H9 (cell line): ENCODE results near the gene TGM5. TPM values are rescaled to one million over a fixed set of nuclear protein-coding genes. Genes with fewer than 3 reads are reported as not detected.
"Not testable (repeated sequence)": the region's sequence is repeated elsewhere in the genome, so short reads cannot be mapped to it uniquely, and the experiment has no call there.

Experiments used
- DNase-seq: peaks from one replicate; pipeline ENCODE4 v3.0.0-alpha.2; 2017
- H2AFZ ChIP-seq: one replicate; pipeline ENCODE4 v1.6.1; 2013; ENCODE audit warnings: mild to moderate bottlenecking, low read length, control low read depth, moderate library complexity
- H2AK5ac ChIP-seq: 2 replicates; pipeline ENCODE4 v1.6.1; 2013; ENCODE audit warnings: low read length, control low read depth, mixed read lengths; ENCODE audit not compliant: insufficient read length
- H2BK120ac ChIP-seq: one replicate; pipeline ENCODE4 v1.6.1; 2013; ENCODE audit warnings: low read depth, mild to moderate bottlenecking, low read length, control low read depth, inconsistent platforms; ENCODE audit not compliant: poor library complexity, severe bottlenecking
- H2BK12ac ChIP-seq: 2 replicates; pipeline ENCODE4 v1.6.1; 2013; ENCODE audit warnings: low read length, control low read depth, mixed read lengths, low read depth; ENCODE audit not compliant: insufficient read length
- H2BK15ac ChIP-seq: 2 replicates; pipeline ENCODE4 v1.6.1; 2013; ENCODE audit warnings: low read depth, low read length, control low read depth
- H2BK20ac ChIP-seq: one replicate; pipeline ENCODE4 v1.6.1; 2013; ENCODE audit warnings: low read depth, mild to moderate bottlenecking, low read length, control low read depth, inconsistent platforms; ENCODE audit not compliant: poor library complexity, severe bottlenecking
- H2BK5ac ChIP-seq: 2 replicates; pipeline ENCODE4 v1.6.1; 2013; ENCODE audit warnings: low read length, control low read depth, mixed read lengths; ENCODE audit not compliant: insufficient read length
- H3K14ac ChIP-seq: 2 replicates; pipeline ENCODE4 v1.6.1; 2013; ENCODE audit warnings: low read length, control low read depth; ENCODE audit not compliant: insufficient read depth
- H3K18ac ChIP-seq: 2 replicates; pipeline ENCODE4 v1.6.1; 2013; ENCODE audit warnings: low read depth, mild to moderate bottlenecking, mixed read lengths, low read length, control low read depth; ENCODE audit not compliant: insufficient read length
- H3K23ac ChIP-seq: 2 replicates; pipeline ENCODE4 v1.6.1; 2013; ENCODE audit warnings: low read length, control low read depth, mixed read lengths, low read depth; ENCODE audit not compliant: insufficient read length
- H3K23me2 ChIP-seq: 2 replicates; pipeline ENCODE4 v1.6.1; 2013; ENCODE audit warnings: low read depth, mild to moderate bottlenecking, mixed read lengths, low read length, control low read depth; ENCODE audit not compliant: insufficient read length, poor library complexity, severe bottlenecking
- H3K27ac ChIP-seq: 2 replicates; pipeline ENCODE4 v1.5.1; 2013; ENCODE audit warnings: low read length, control low read depth, mixed read lengths, low read depth; ENCODE audit not compliant: insufficient read length
- H3K27me3 ChIP-seq: 2 replicates; pipeline ENCODE4 v1.6.1; 2013; ENCODE audit warnings: low read length, control low read depth, inconsistent platforms; ENCODE audit not compliant: insufficient read depth
- H3K4ac ChIP-seq: 2 replicates; pipeline ENCODE4 v1.6.1; 2013; ENCODE audit warnings: low read depth, mild to moderate bottlenecking, control low read depth, inconsistent platforms, low read length, moderate library complexity
- H3K4me1 ChIP-seq: 2 replicates; pipeline ENCODE4 v1.6.1; 2013; ENCODE audit warnings: low read length, control low read depth, inconsistent platforms; ENCODE audit not compliant: insufficient read depth
- H3K4me2 ChIP-seq: 2 replicates; pipeline ENCODE4 v1.6.1; 2013; ENCODE audit warnings: low read length, control low read depth, mixed read lengths; ENCODE audit not compliant: insufficient read length, insufficient read depth
- H3K56ac ChIP-seq: 2 replicates; pipeline ENCODE4 v1.6.1; 2013; ENCODE audit warnings: low read depth, mild to moderate bottlenecking, mixed read lengths, low read length, control low read depth; ENCODE audit not compliant: insufficient read length
- H3K79me1 ChIP-seq: 2 replicates; pipeline ENCODE4 v1.6.1; 2013; ENCODE audit warnings: low read depth, mild to moderate bottlenecking, moderate library complexity, low read length, control low read depth, inconsistent platforms; ENCODE audit not compliant: insufficient read depth, poor library complexity, severe bottlenecking
- H3K79me2 ChIP-seq: 2 replicates; pipeline ENCODE4 v1.6.1; 2013; ENCODE audit warnings: low read length, control low read depth, inconsistent platforms; ENCODE audit not compliant: insufficient read depth
- H3K9ac ChIP-seq: 2 replicates; pipeline ENCODE4 v1.6.1; 2013; ENCODE audit warnings: low read length, control low read depth, mixed read lengths; ENCODE audit not compliant: insufficient read length; ENCODE audit errors: extremely low read depth
- H3K9me3 ChIP-seq: one replicate; pipeline ENCODE4 v1.6.1; 2013; ENCODE audit warnings: low read depth, low read length, inconsistent platforms; ENCODE audit not compliant: control insufficient read depth
- H3T11ph ChIP-seq: one replicate; pipeline ENCODE4 v1.6.1; 2013; ENCODE audit warnings: mild to moderate bottlenecking, low read length, control low read depth, inconsistent platforms
- H4K20me1 ChIP-seq: one replicate; pipeline ENCODE4 v1.6.1; 2013; ENCODE audit not compliant: control insufficient read depth, insufficient read length, insufficient read depth
- H4K5ac ChIP-seq: 2 replicates; pipeline ENCODE4 v1.6.1; 2013; ENCODE audit warnings: low read depth, mild to moderate bottlenecking, mixed read lengths, low read length, control low read depth; ENCODE audit not compliant: insufficient read length
- H4K8ac ChIP-seq: replicated peaks from 2 replicates; pipeline ENCODE4 v1.6.1; 2013; ENCODE audit warnings: low read length, control low read depth, mixed read lengths, low read depth; ENCODE audit not compliant: insufficient read length
- H4K91ac ChIP-seq: 2 replicates; pipeline ENCODE4 v1.6.1; 2013; ENCODE audit warnings: low read depth, mild to moderate bottlenecking, moderate library complexity, mixed read lengths, low read length, control low read depth; ENCODE audit not compliant: insufficient read length
- H3K27ac Mint-ChIP-seq, 3 experiments: 2 replicates in 2 of 3; 3 replicates in 1 of 3; pipeline ENCODE4 v1.8.0; 2020 to 2021; ENCODE audit warnings: mixed read lengths in 3 of 3, mild to moderate bottlenecking in 1 of 3, moderate library complexity in 1 of 3
- H3K27me3 Mint-ChIP-seq: 2 replicates; pipeline ENCODE4 v1.8.0; 2021; ENCODE audit warnings: low read depth, mild to moderate bottlenecking, moderate library complexity, mixed read lengths
- H3K36me3 Mint-ChIP-seq, 3 experiments: 2 replicates in 2 of 3; 3 replicates in 1 of 3; pipeline ENCODE4 v1.8.0; 2020 to 2021; ENCODE audit warnings: low read depth in 3 of 3, mixed read lengths in 3 of 3; ENCODE audit not compliant: insufficient read depth in 1 of 3
- H3K4me1 Mint-ChIP-seq, 2 experiments: 2 replicates each; pipeline ENCODE4 v1.8.0; 2020; ENCODE audit warnings: mixed read lengths in 2 of 2
- H3K4me3 Mint-ChIP-seq, 2 experiments: 2 replicates in 1 of 2; 3 replicates in 1 of 2; pipeline ENCODE4 v1.8.0; 2020 to 2021; ENCODE audit warnings: mild to moderate bottlenecking in 2 of 2, mixed read lengths in 2 of 2, moderate library complexity in 1 of 2
- H3K9me3 Mint-ChIP-seq, 2 experiments: 2 replicates in 1 of 2; 3 replicates in 1 of 2; pipeline ENCODE4 v1.8.0; 2020; ENCODE audit warnings: mild to moderate bottlenecking in 2 of 2, mixed read lengths in 2 of 2, moderate library complexity in 1 of 2
- WGBS: extraction: QIAGEN DNeasy Blood & Tissue Kit; methylation state at CpG from one replicate; pipeline ENCODE4 v1.1.7; 2013; ENCODE audit warnings: missing lambda C conversion rate, low lambda C conversion rate, mixed read lengths; ENCODE audit not compliant: insufficient read length; ENCODE audit errors: extremely low coverage; 5-methylcytosine and 5-hydroxymethylcytosine counted together
- total RNA-seq: library from RNA; stranded (reverse); gene quantifications from 2 replicates; pipeline ENCODE4 v1.2.1, GENCODE V29; 2021
- TF ChIP-seq, protein P1 (sequence below): fragments of 200-600 bp; sonication (generic); conservative IDR thresholded peaks from 3 replicates; pipeline ENCODE4 v1.8.0; 2021; ENCODE audit warnings: antibody characterized with exemption, mild to moderate bottlenecking

TGM5 gene
- total RNA-seq, 1 experiment from 2014 or later, result not detected

DNA sequence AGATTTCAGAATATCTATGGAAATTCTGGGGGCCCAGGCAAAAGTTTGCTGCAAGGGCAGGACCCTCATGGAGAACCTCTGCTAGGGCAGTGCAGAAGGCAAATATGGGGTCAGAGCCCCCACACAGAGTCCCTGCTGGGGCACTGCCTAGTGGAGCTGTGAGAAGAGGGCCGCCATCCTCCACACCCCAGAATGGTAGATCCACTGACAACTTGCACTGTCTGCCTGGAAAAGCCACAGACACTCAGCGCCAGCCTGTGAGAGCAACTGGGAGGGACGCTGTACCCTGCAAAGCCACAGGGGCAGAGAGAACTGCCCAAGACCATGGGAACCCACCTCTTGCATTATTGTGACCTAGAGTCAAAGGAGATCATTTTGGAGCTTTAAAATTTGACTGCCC is 67.7 kb downstream of the TGM5 start:
- Histone ChIP-seq H4K20me1 (no peaks in the 10 kb centered on the region), H2AFZ (no peak overlapping the region), H4K8ac (no peak overlapping the region), H3K4ac (no peak overlapping the region), H3K4me2 (no peak overlapping the region), H3K23ac (no peak overlapping the region), H3K27ac (no peak overlapping the region), H3K79me2 (no peaks in the 10 kb centered on the region), H3K9me3 (no peaks in the 10 kb centered on the region), H2BK12ac (no peak overlapping the region), H3K14ac (no peak overlapping the region), H3K4me1 (no peaks in the 10 kb centered on the region), H3K79me1 (no peaks in the 10 kb centered on the region), H3T11ph (no peak overlapping the region), H2BK20ac (no peak overlapping the region), H3K18ac (no peak overlapping the region), H2AK5ac (no peak overlapping the region), H2BK5ac (no peak overlapping the region), H3K23me2 (no peaks in the 10 kb centered on the region), H4K91ac (no peak overlapping the region), H2BK120ac (no peak overlapping the region), H3K9ac (no peak overlapping the region), H3K56ac (no peak overlapping the region), H2BK15ac (no peak overlapping the region), H3K27me3 (no peaks in the 10 kb centered on the region), H4K5ac (no peak overlapping the region)
- no peak for DNase-seq
- TF ChIP-seq, protein P1, sequence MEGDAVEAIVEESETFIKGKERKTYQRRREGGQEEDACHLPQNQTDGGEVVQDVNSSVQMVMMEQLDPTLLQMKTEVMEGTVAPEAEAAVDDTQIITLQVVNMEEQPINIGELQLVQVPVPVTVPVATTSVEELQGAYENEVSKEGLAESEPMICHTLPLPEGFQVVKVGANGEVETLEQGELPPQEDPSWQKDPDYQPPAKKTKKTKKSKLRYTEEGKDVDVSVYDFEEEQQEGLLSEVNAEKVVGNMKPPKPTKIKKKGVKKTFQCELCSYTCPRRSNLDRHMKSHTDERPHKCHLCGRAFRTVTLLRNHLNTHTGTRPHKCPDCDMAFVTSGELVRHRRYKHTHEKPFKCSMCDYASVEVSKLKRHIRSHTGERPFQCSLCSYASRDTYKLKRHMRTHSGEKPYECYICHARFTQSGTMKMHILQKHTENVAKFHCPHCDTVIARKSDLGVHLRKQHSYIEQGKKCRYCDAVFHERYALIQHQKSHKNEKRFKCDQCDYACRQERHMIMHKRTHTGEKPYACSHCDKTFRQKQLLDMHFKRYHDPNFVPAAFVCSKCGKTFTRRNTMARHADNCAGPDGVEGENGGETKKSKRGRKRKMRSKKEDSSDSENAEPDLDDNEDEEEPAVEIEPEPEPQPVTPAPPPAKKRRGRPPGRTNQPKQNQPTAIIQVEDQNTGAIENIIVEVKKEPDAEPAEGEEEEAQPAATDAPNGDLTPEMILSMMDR, result no peak
- H3K27me3 Mint-ChIP-seq, result peaks cover 3% of the 10 kb centered on the region; the same call in 1 of the 2 replicates
- peaks cover 0 to 1% of the 10 kb centered on the region in 2 experiments; a peak in 2 of 4 replicates for H3K4me1 Mint-ChIP-seq
- WGBS, result no CpG with 5 or more reads among the region's 3 CpGs
- H3K9me3 Mint-ChIP-seq, result peaks cover 7 to 12% of the 10 kb centered on the region in 2 experiments; a peak in 4 of 5 replicates
- peaks cover 4 to 37% (median 17%) of the 10 kb centered on the region in 3 experiments; a peak in 6 of 7 replicates for H3K36me3 Mint-ChIP-seq
- H3K4me3 Mint-ChIP-seq, result no peak overlapping the region
- H3K27ac Mint-ChIP-seq, result no peak overlapping the region

DNA sequence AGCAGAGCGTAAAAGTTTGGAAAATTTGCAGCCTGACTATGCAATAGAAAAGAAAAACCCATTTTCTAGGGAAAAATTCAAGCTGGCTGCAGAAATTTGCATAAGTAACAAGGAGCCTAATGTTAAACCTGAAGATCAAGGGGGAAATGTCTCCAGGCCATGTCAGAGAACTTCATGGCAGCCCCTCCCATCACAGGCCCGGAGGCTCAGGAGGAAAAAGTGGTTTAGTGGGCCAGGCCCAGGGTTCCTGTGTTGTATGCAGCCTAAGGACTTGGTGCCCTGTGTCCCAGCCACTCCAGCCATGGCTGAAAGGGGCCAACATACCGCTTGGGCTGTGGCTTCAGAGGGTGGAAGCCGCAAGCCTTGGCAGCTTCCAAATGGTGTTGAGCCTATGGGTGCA is 68.2 kb downstream of the TGM5 start:
- not testable (repeated sequence) for H4K5ac ChIP-seq, H3K27ac ChIP-seq, H4K8ac ChIP-seq, H3K23ac ChIP-seq, H3K56ac ChIP-seq, H3K27me3 Mint-ChIP-seq, H3K4me2 ChIP-seq, H3K23me2 ChIP-seq, H3K14ac ChIP-seq, H3K4me1 ChIP-seq, H3K27ac Mint-ChIP-seq, H2AFZ ChIP-seq, H2BK12ac ChIP-seq, H3K4me1 Mint-ChIP-seq, H3K4me3 Mint-ChIP-seq, H3K27me3 ChIP-seq, DNase-seq, H4K91ac ChIP-seq, H2BK5ac ChIP-seq, H3K79me2 ChIP-seq, H3K9ac ChIP-seq, H2AK5ac ChIP-seq, H3T11ph ChIP-seq, H3K18ac ChIP-seq, H2BK120ac ChIP-seq, H2BK15ac ChIP-seq, H3K79me1 ChIP-seq, H4K20me1 ChIP-seq, H3K9me3 ChIP-seq, H2BK20ac ChIP-seq, H3K4ac ChIP-seq
- Mint-ChIP-seq H3K36me3 (peaks cover 4 to 37% (median 17%) of the 10 kb centered on the region in 3 experiments; a peak in 6 of 7 replicates), H3K9me3 (peaks cover 7 to 12% of the 10 kb centered on the region in 2 experiments; a peak in 4 of 5 replicates)
- WGBS, result no CpG with 5 or more reads among the region's 4 CpGs
